ENCODE measurements around the gene OR52R1.

GRCh38 chr11:4848908-4849532, 44.8 kb upstream of the OR52R1 start, which contains the start of gene OR51S1:
- TF ChIP-seq CTCF (conservative IDR thresholded peaks at IDR 0.05 in 1 of 2, IDR thresholded peaks at IDR 0.05 in 1 of 2; ENCODE audit: extremely low read depth in 1 of 2, insufficient read depth in 1 of 2, low read depth in 1 of 2, low read length in 2 of 2) (no peak), EZH2 (IDR thresholded peaks at IDR 0.05; ENCODE audit: borderline replicate concordance, low read length) (no peak)
